ENCODE data around the gene SPEN.
"Not testable (repeated sequence)": the region's sequence is repeated elsewhere in the genome, so short reads cannot be mapped to it uniquely, and the experiment has no call there.

SPEN gene

GRCh38 chr1:15962671-15963362 lies 115.3 kb downstream of the SPEN start:
- DNase-seq (ENCODE audit: low read depth in 2 of 2), result no peak

- DNase-seq (ENCODE audit: low read depth in 2 of 2), result no peak
Measured at GRCh38 chr1:15963363-15963967, 116.0 kb downstream of the SPEN start.

GRCh38 chr1:15963968-15964648 lies 116.6 kb downstream of the SPEN start:
- no peak for DNase-seq (ENCODE audit: low read depth in 2 of 2)

DNA sequence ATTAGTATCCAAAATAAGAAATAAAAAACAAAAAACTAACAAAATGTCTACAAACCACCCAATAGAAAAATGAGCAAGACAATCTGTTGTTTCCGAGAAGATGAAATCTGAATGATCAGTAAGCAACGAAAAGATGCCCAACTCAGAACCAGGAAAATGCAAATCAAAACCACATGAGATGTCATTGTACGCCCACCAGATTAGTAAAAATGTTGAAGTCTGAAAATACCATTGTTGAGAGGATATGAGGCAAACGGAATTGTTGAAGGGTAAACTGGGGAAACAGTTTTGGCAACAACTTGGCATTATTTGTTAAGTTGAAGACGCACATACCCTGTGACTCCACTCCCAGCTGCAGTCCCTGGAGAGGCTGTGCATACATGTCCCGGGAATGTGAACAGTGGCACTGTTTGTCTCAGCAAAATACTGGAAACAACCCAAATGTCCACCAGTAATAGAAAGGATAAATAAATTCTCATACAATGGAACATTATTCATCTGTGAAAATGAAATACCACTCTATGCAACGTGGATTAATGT lies 117.8 kb downstream of the SPEN start:
- DNase-seq (ENCODE audit: low read depth in 2 of 2), result peak in 1 of 2 donors; percentile 20

GRCh38 chr1:15966081-15966955 lies 118.8 kb downstream of the SPEN start:
- DNase-seq (ENCODE audit: low read depth in 2 of 2), result peak; percentile 61 to 64

DNA sequence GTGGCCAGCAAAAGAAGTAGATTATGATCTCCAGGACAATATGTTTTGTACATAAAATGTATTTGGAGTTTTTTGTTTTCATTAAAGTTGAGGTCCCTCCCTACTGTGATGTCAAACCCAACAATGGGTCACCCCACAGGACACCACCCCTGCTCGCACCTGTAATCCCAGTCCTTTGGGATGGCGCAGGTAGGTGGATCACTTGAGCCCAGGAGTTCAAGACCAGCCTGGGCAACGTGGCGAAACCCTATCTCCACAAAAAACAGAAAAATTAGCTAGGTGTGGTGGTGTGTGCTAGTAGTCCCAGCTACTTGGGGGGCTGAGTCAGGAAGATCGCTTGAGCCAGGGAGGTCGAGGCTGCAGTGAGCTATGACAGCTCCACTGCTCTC lies 119.4 kb downstream of the SPEN start:
- DNase-seq (ENCODE audit: low read depth in 2 of 2), result no peak

GRCh38 chr1:15968172-15968571 lies 120.7 kb downstream of the SPEN start:
- DNase-seq (ENCODE audit: low read depth in 2 of 2), result no peak

GRCh38 chr1:15969321-15969880 lies 121.9 kb downstream of the SPEN start:
- no peak for DNase-seq (ENCODE audit: low read depth in 2 of 2)

DNA sequence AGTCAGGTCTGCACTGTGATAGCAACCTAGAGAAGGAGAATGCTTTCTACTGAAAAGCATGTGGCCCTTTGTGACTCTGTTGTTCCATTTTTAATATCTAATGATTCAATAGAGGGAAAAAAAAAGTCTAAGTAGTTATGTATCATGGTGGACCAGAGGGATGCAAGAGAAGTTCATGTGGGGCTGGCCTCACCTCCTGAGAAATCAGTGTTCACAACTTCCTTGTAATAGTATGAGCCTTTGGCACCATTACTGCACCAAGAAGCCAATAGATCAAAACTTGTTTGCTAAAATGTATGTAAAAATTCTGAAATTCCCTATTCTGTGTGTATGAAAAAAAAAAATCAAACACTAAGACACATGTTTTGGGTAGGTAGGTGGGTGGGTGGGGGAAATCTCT lies 123.4 kb downstream of the SPEN start:
- DNase-seq (ENCODE audit: low read depth in 2 of 2), result no peak

- DNase-seq (ENCODE audit: low read depth in 2 of 2), result no peak
Measured at GRCh38 chr1:15972409-15972808, 124.9 kb downstream of the SPEN start.

GRCh38 chr1:15973772-15974171 lies 126.3 kb downstream of the SPEN start:
- no peak for DNase-seq (ENCODE audit: low read depth in 2 of 2)

GRCh38 chr1:15974855-15975254 lies 127.3 kb downstream of the SPEN start:
- no peak for DNase-seq (ENCODE audit: low read depth in 2 of 2)

- DNase-seq (ENCODE audit: low read depth in 2 of 2), result peak; percentile 72 to 77
Measured at GRCh38 chr1:15975358-15975804, 127.9 kb downstream of the SPEN start.

- DNase-seq (ENCODE audit: low read depth in 2 of 2), result peak; percentile 95 to 96
Measured at GRCh38 chr1:15975805-15976680, 128.5 kb downstream of the SPEN start, which contains the start of gene ZBTB17. Gene ZBTB17 (minus strand): TSS chr1:15976101. CDS start chr1:15948495, 27,606 bp downstream.

GRCh38 chr1:15977947-15978346 lies 130.4 kb downstream of the SPEN start:
- DNase-seq (ENCODE audit: low read depth in 2 of 2), result not testable (repeated sequence)

GRCh38 chr1:15981679-15982078 lies 134.2 kb downstream of the SPEN start:
- no peak for DNase-seq (ENCODE audit: low read depth in 2 of 2)

- no peak for DNase-seq (ENCODE audit: low read depth in 2 of 2)
Measured at GRCh38 chr1:15983275-15983674, 135.8 kb downstream of the SPEN start.

GRCh38 chr1:15985611-15986297 lies 138.2 kb downstream of the SPEN start:
- no peak for DNase-seq (ENCODE audit: low read depth in 2 of 2)

DNA sequence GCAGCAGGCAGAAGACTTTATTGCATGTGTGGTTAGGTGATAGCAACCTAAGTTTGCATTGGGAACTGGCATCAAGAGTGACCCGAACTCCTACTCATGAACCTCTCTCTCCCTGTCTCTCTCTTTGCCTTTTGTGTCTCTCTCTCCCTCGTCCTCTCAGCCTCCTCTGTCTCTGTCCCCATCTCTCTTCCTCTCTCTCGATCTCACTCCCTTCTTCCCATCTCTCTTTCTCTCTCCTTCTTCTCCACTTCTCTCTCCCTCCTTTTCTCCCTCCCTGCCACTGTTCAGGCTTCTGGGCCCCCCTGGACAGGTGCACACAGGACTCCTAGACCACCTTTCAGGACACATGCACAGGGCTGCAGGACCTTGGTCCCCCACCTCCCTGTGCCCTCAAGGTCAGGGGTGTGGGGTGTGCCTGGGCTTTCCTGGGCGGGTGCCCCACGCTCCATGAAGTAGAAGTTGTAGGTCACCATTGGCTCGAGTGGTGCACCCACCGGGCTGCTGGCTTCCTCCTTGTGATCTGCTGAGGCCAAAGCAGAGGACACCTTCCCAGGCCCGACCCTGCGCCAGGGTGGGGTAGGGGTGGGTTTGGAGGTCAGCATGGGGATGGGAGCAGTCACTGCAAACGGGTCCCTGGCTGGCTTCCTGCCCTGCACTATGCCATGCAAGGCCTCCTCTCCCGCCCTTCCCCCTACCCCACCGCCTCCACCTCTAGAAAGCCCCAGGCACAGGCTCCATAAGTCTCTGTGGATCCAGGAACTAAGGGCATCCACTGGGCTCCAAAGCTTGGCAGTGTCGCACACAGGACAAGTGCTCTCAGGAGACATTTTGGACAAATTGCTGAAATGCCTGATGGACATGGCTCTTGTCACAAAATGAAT lies 141.6 kb downstream of the SPEN start:
- no peak for DNase-seq (ENCODE audit: low read depth in 2 of 2)
